CD4-positive, alpha-beta T cell (primary cell): ENCODE results near the gene NT5DC2. TPM values are rescaled to one million over a fixed set of nuclear protein-coding genes. Genes with fewer than 3 reads are reported as not detected.

Experiments
- ATAC-seq: fragments of 200-7000 bp; cut with Tn5 transposase; one replicate; pipeline ENCODE4 v1.10.0; 2022; ENCODE audit warnings: mild to moderate bottlenecking; ENCODE audit not compliant: poor library complexity
- CTCF ChIA-PET: fragments of 350-600 bp; sonication (Branson Sonifier 250); formaldehyde crosslinking; loops from one replicate; lab custom pipeline; 2021; ENCODE audit warnings: antibody characterized with exemption, inconsistent platforms; lab: Charles Lee
- POLR2A ChIA-PET: fragments of 350-600 bp; sonication (Branson Sonifier 250); formaldehyde crosslinking; loops from one replicate; lab custom pipeline; 2021; ENCODE audit warnings: antibody characterized with exemption, inconsistent platforms; lab: Charles Lee
- DNase-seq, 14 experiments: peaks; one replicate each; pipeline ENCODE4 v3.0.0-alpha.2; 2013 to 2020; ENCODE audit warnings: mixed read lengths in 2 of 14
- H3K27ac ChIP-seq, 2 donors: one replicate each; pipeline versions ENCODE4 v1.5.1 to v1.7.0; 2013; ENCODE audit warnings: low read length in 2 of 2, low read depth in 1 of 2, mild to moderate bottlenecking in 1 of 2
- H3K27me3 ChIP-seq, 2 experiments: 1 replicate in 1 of 2; 2 replicates in 1 of 2; pipeline versions ENCODE4 v1.6.1 to v1.7.0; 2013; ENCODE audit warnings: low read length in 2 of 2, control low read depth in 1 of 2, mild to moderate bottlenecking in 1 of 2, moderate library complexity in 1 of 2; ENCODE audit not compliant: insufficient read depth in 2 of 2, control insufficient read depth in 1 of 2
- H3K36me3 ChIP-seq: one replicate; pipeline ENCODE4 v1.6.1; 2013; ENCODE audit warnings: low read length, control low read depth; ENCODE audit not compliant: insufficient read depth
- H3K4me1 ChIP-seq: one replicate; pipeline ENCODE4 v1.6.1; 2013; ENCODE audit warnings: low read length, control low read depth; ENCODE audit not compliant: insufficient read depth
- H3K4me3 ChIP-seq: one replicate; pipeline ENCODE4 v1.5.1; 2013; ENCODE audit warnings: mild to moderate bottlenecking, low read length, moderate library complexity
- H3K9me3 ChIP-seq, 2 experiments: 1 replicate in 1 of 2; 2 replicates in 1 of 2; pipeline versions ENCODE4 v1.6.1 to v1.7.0; 2013; ENCODE audit warnings: low read length in 2 of 2, mild to moderate bottlenecking in 2 of 2, control low read depth in 1 of 2, moderate library complexity in 1 of 2; ENCODE audit not compliant: control insufficient read depth in 1 of 2, insufficient read depth in 1 of 2
- H3K27ac Mint-ChIP-seq: one replicate; pipeline ENCODE4 v1.8.0; 2020; ENCODE audit warnings: mixed read lengths
- H3K27me3 Mint-ChIP-seq: one replicate; pipeline ENCODE4 v1.8.0; 2021; ENCODE audit warnings: mixed read lengths
- H3K36me3 Mint-ChIP-seq: one replicate; pipeline ENCODE4 v1.8.0; 2021; ENCODE audit warnings: low read depth, mixed read lengths
- H3K4me1 Mint-ChIP-seq: one replicate; pipeline ENCODE4 v1.8.0; 2021; ENCODE audit warnings: low read depth, mixed read lengths
- H3K4me3 Mint-ChIP-seq: one replicate; pipeline ENCODE4 v1.8.0; 2020; ENCODE audit warnings: mild to moderate bottlenecking, mixed read lengths
- H3K9me3 Mint-ChIP-seq: one replicate; pipeline ENCODE4 v1.8.0; 2020; ENCODE audit warnings: mixed read lengths
- CTCF ChIP-seq: fragments of 200-600 bp; IDR thresholded peaks from one replicate; pipeline ENCODE4 v1.8.0; 2022; ENCODE audit warnings: antibody characterized with exemption, mild to moderate bottlenecking
- intact Hi-C, 2 experiments: fragments of 100-400 bp; cut with DNase I in 1 of 2; cut with micrococcal nuclease in 1 of 2; formaldehyde crosslinking; loops; one replicate each; pipeline versions ENCODE4 v1.15.1 to v1.9.0; 2023 to 2025; cut with DNase I, micrococcal nuclease
- total RNA-seq, 174 experiments: library from RNA in 2 of 174; stranded (reverse) in 2 of 174; gene quantifications; one replicate each; pipeline ENCODE4 v1.2.3 and lab custom pipeline; 2021 to 2026

Gene NT5DC2
- total RNA-seq, 2 experiments from 2014 or later: 2.5 to 4.2 TPM

GRCh38 chr3:52484680-52485461, 48.8 kb downstream of the NT5DC2 start:
- Mint-ChIP-seq H3K27me3 (no peaks in the 10 kb centered on the region), H3K4me1 (no peaks in the 10 kb centered on the region), H3K36me3 (peaks cover 89% of the 10 kb centered on the region), H3K9me3 (no peaks in the 10 kb centered on the region), H3K4me3 (no peak overlapping the region), H3K27ac (no peak overlapping the region)
- Histone ChIP-seq H3K9me3 (no peaks in the 10 kb centered on the region), H3K4me1 (no peaks in the 10 kb centered on the region), H3K4me3 (no peak overlapping the region), H3K36me3 (peaks cover 56% of the 10 kb centered on the region), H3K27ac (no peak overlapping the region), H3K27me3 (no peaks in the 10 kb centered on the region)
- CTCF ChIA-PET: no interaction called here
- ATAC-seq (no peak), DNase-seq (no peak)
- intact Hi-C loops: no loop called here
- POLR2A ChIA-PET: no interaction called here
- no peak for TF ChIP-seq CTCF

GRCh38 chr3:52483577-52484381, 49.9 kb downstream of the NT5DC2 start:
- Histone ChIP-seq H3K27ac (no peak overlapping the region), H3K36me3 (peaks cover 57% of the 10 kb centered on the region), H3K9me3 (no peaks in the 10 kb centered on the region), H3K4me1 (no peaks in the 10 kb centered on the region), H3K27me3 (no peaks in the 10 kb centered on the region), H3K4me3 (no peak overlapping the region)
- no peak for DNase-seq
- intact Hi-C loops: no loop called here
- peaks cover 90% of the 10 kb centered on the region for H3K36me3 Mint-ChIP-seq
- H3K9me3 Mint-ChIP-seq: no peaks in the 10 kb centered on the region
- no peaks in the 10 kb centered on the region for H3K27me3 Mint-ChIP-seq
- no peak overlapping the region for H3K27ac Mint-ChIP-seq
- H3K4me1 Mint-ChIP-seq: no peaks in the 10 kb centered on the region
- CTCF ChIA-PET: no interaction called here
- POLR2A ChIA-PET: no interaction called here
- no peak overlapping the region for H3K4me3 Mint-ChIP-seq
- TF ChIP-seq CTCF: no peak
- no peak for ATAC-seq

- Histone ChIP-seq H3K27ac (no peak overlapping the region), H3K27me3 (no peaks in the 10 kb centered on the region), H3K9me3 (no peaks in the 10 kb centered on the region), H3K4me1 (no peaks in the 10 kb centered on the region), H3K4me3 (no peak overlapping the region), H3K36me3 (peaks cover 61% of the 10 kb centered on the region)
- H3K4me1 Mint-ChIP-seq: no peaks in the 10 kb centered on the region
- H3K27ac Mint-ChIP-seq: no peak overlapping the region
- TF ChIP-seq CTCF: no peak
- DNase-seq: no peak
- no peak overlapping the region for H3K4me3 Mint-ChIP-seq
- POLR2A ChIA-PET: no interaction called here
- no peaks in the 10 kb centered on the region for H3K27me3 Mint-ChIP-seq
- CTCF ChIA-PET: no interaction called here
- intact Hi-C loops: no loop called here
- ATAC-seq: no peak
- peaks cover 92% of the 10 kb centered on the region for H3K36me3 Mint-ChIP-seq
- H3K9me3 Mint-ChIP-seq: no peaks in the 10 kb centered on the region
These were observed 50.6 kb downstream of the NT5DC2 start for GRCh38 chr3:52483081-52483480.
